WTC11 (cell line): ENCODE results near the gene MXRA8. TPM values are rescaled to one million over a fixed set of nuclear protein-coding genes. Genes with fewer than 3 reads are reported as not detected.

ENCODE experiments used
- ATAC-seq: fragments of 200-7000 bp; cut with Tn5 transposase; 2 replicates; pipeline ENCODE4 v1.10.0; 2021; ENCODE audit warnings: mild to moderate bottlenecking, moderate library complexity
- CTCF ChIA-PET: fragments of 300-600 bp; sonication (Branson Sonifier 250); formaldehyde crosslinking; loops from one replicate; lab custom pipeline; 2021; ENCODE audit warnings: antibody characterized with exemption; lab: Charles Lee
- POLR2A ChIA-PET: fragments of 350-600 bp; sonication (Branson Sonifier 250); formaldehyde crosslinking; loops from one replicate; lab custom pipeline; 2021; ENCODE audit warnings: antibody characterized with exemption; lab: Charles Lee
- DNase-seq: peaks from one replicate; pipeline ENCODE4 v3.0.0; 2021; ENCODE audit warnings: low spot score
- H3K27ac Mint-ChIP-seq: 2 replicates; pipeline ENCODE4 v1.8.0; 2021; ENCODE audit warnings: mixed read lengths
- H3K27me3 Mint-ChIP-seq: 2 replicates; pipeline ENCODE4 v1.8.0; 2021; ENCODE audit warnings: low read depth, mild to moderate bottlenecking, moderate library complexity, mixed read lengths
- H3K36me3 Mint-ChIP-seq: 2 replicates; pipeline ENCODE4 v1.8.0; 2021; ENCODE audit warnings: mixed read lengths
- H3K4me1 Mint-ChIP-seq: 2 replicates; pipeline ENCODE4 v1.8.0; 2022; ENCODE audit warnings: mixed read lengths
- H3K4me3 Mint-ChIP-seq: 2 replicates; pipeline ENCODE4 v1.8.0; 2021; ENCODE audit warnings: mild to moderate bottlenecking, moderate library complexity, mixed read lengths
- H3K9me3 Mint-ChIP-seq: 2 replicates; pipeline ENCODE4 v1.8.0; 2021; ENCODE audit warnings: mixed read lengths
- AR ChIP-seq: fragments of 250-450 bp; sonication (Bioruptor Pico); IDR thresholded peaks from 2 replicates; pipeline ENCODE4 v1.9.0; 2021; ENCODE audit warnings: mild to moderate bottlenecking
- ARID4B ChIP-seq: sonication (generic); formaldehyde crosslinking; IDR thresholded peaks from 2 replicates; pipeline ENCODE4 v1.8.0; 2023; ENCODE audit warnings: missing genetic modification reagents, mild to moderate bottlenecking, borderline replicate concordance
- CTCF ChIP-seq: fragments of 200-600 bp; IDR thresholded peaks from 2 replicates; pipeline ENCODE4 v1.8.0; 2022; ENCODE audit warnings: antibody characterized with exemption
- EMX1 ChIP-seq: fragments of 250-450 bp; sonication (Bioruptor Pico); IDR thresholded peaks from 2 replicates; pipeline ENCODE4 v1.8.0; 2021; ENCODE audit warnings: mild to moderate bottlenecking
- ESRRA ChIP-seq: sonication (generic); formaldehyde crosslinking; IDR thresholded peaks from 2 replicates; pipeline ENCODE4 v1.8.1; 2022; ENCODE audit warnings: mild to moderate bottlenecking, missing genetic modification reagents, borderline replicate concordance
- FOXK1 ChIP-seq: sonication (generic); formaldehyde crosslinking; IDR thresholded peaks from 2 replicates; pipeline ENCODE4 v1.8.0; 2022; ENCODE audit warnings: mild to moderate bottlenecking, moderate library complexity, missing genetic modification reagents
- FOXP1 ChIP-seq: sonication (generic); formaldehyde crosslinking; IDR thresholded peaks from 2 replicates; pipeline ENCODE4 v1.8.0; 2022; ENCODE audit warnings: missing genetic modification reagents, mild to moderate bottlenecking, moderate library complexity, borderline replicate concordance
- FOXP4 ChIP-seq: sonication (generic); formaldehyde crosslinking; IDR thresholded peaks from 2 replicates; pipeline ENCODE4 v1.8.0; 2022; ENCODE audit warnings: mild to moderate bottlenecking, missing genetic modification reagents
- HMGA2 ChIP-seq: fragments of 250-450 bp; sonication (Bioruptor Pico); IDR thresholded peaks from 2 replicates; pipeline ENCODE4 v1.4.0; 2021; ENCODE audit warnings: mild to moderate bottlenecking, moderate library complexity
- MAX ChIP-seq: sonication (generic); formaldehyde crosslinking; IDR thresholded peaks from 2 replicates; pipeline ENCODE4 v1.8.0; 2022; ENCODE audit warnings: mild to moderate bottlenecking, missing genetic modification reagents
- MYBL2 ChIP-seq: sonication (generic); formaldehyde crosslinking; IDR thresholded peaks from 2 replicates; pipeline ENCODE4 v1.8.1; 2023; ENCODE audit warnings: mild to moderate bottlenecking, moderate library complexity, missing genetic modification reagents
- TP53 ChIP-seq: sonication (generic); formaldehyde crosslinking; IDR thresholded peaks from 2 replicates; pipeline ENCODE4 v1.8.1; 2023; ENCODE audit warnings: mild to moderate bottlenecking, missing genetic modification reagents
- ZNF219 ChIP-seq: sonication (generic); formaldehyde crosslinking; IDR thresholded peaks from 2 replicates; pipeline ENCODE4 v1.8.0; 2023; ENCODE audit warnings: missing genetic modification reagents, mild to moderate bottlenecking, borderline replicate concordance
- ZNF317 ChIP-seq: sonication (generic); formaldehyde crosslinking; IDR thresholded peaks from 2 replicates; pipeline ENCODE4 v1.8.1; 2023; ENCODE audit warnings: low read depth, mild to moderate bottlenecking, moderate library complexity, missing genetic modification reagents, borderline replicate concordance
- total RNA-seq: library from RNA; stranded (reverse); gene quantifications from 3 replicates; pipeline ENCODE4 v1.2.3, GENCODE V29; 2021

The MXRA8 gene
- total RNA-seq, 1 experiment from 2014 or later, result 6.7 TPM

- TF ChIP-seq FOXK1, result no peak
- no peak for TF ChIP-seq TP53 (CRISPR knock-in tag)
- TF ChIP-seq, all 79 proteins: peak for 0
These were observed 14.9 kb upstream of the MXRA8 start (continued) for GRCh38 chr1:1373051-1373814.

- peak; percentile 92 for DNase-seq
- CTCF ChIA-PET, result interaction anchor here (0.5 to 2.2 kb wide), 16 partner anchors 10 to 167 kb away, joined by 3 to 12 read pairs (median 4); partner anchors contain the start of genes CCNL2 and MXRA8
- H3K27me3 Mint-ChIP-seq, result peaks cover 10% of the 10 kb centered on the region; the same call in 1 of the 2 replicates
These were observed 13.7 kb upstream of the MXRA8 start for GRCh38 chr1:1371746-1372711.

More at GRCh38 chr1:1371746-1372711, 13.7 kb upstream of the MXRA8 start:
- POLR2A ChIA-PET, result interaction anchor here (0.6 to 1.4 kb wide), 6 partner anchors 14 to 71 kb away, joined by 3 to 4 read pairs (median 3); partner anchors contain the start of gene CCNL2
- ATAC-seq, result peak; percentile 54
- Mint-ChIP-seq H3K9me3 (no peaks in the 10 kb centered on the region), H3K36me3 (peaks cover 8% of the 10 kb centered on the region; the same call in 1 of the 2 replicates), H3K4me1 (peaks cover 3% of the 10 kb centered on the region; the same call in 1 of the 2 replicates), H3K27ac (no peak overlapping the region), H3K4me3 (peak overlapping the region; percentile 82)
- no peak for TF ChIP-seq ZNF219 (CRISPR knock-in tag)
- no peak for TF ChIP-seq ZNF317 (CRISPR knock-in tag)
- no peak for TF ChIP-seq AR (CRISPR knock-in tag)
- no peak for TF ChIP-seq HMGA2
- TF ChIP-seq EMX1, result peak; percentile 32; the same call in 1 of the 2 replicates
- no peak for TF ChIP-seq ARID4B (CRISPR knock-in tag)
- peak; percentile 90 for TF ChIP-seq CTCF
- TF ChIP-seq FOXP4 (CRISPR knock-in tag), result no peak
- TF ChIP-seq FOXP1 (CRISPR knock-in tag), result no peak
- no peak for TF ChIP-seq MYBL2 (CRISPR knock-in tag)
- TF ChIP-seq MAX (CRISPR knock-in tag), result 0 out of 2 replicates have a peak, but pooled peaks have one; percentile 20
- TF ChIP-seq ESRRA (CRISPR knock-in tag), result no peak
